Dedifferentiated amniotic fluid mesenchymal stem cell (primary cell): ENCODE measurements around the gene ADGRG2.

ENCODE experiments used
- DNase-seq: peaks from one replicate; pipeline ENCODE4 v3.0.0-alpha.2; 2016; ENCODE audit errors: extremely low spot score

ADGRG2 gene

DNA sequence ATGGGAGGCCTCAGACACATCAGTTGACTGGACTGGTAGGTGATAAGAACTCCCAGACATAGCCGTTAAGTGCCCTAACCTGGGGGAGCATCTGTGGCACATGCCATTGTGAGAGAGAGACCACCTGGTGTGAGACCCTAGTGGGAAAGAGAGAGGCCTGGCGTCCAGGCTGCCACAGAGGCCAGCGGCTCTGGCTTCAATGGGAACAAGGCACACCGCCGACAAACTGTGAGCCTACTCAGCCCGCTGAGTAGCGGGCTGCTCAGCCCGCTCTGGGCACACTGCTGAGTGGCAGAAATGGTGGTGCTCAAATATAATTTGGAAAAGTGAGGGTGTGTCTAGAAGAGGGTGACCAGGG, 172.3 kb downstream of the ADGRG2 start:
- DNase-seq, result no peak

DNA sequence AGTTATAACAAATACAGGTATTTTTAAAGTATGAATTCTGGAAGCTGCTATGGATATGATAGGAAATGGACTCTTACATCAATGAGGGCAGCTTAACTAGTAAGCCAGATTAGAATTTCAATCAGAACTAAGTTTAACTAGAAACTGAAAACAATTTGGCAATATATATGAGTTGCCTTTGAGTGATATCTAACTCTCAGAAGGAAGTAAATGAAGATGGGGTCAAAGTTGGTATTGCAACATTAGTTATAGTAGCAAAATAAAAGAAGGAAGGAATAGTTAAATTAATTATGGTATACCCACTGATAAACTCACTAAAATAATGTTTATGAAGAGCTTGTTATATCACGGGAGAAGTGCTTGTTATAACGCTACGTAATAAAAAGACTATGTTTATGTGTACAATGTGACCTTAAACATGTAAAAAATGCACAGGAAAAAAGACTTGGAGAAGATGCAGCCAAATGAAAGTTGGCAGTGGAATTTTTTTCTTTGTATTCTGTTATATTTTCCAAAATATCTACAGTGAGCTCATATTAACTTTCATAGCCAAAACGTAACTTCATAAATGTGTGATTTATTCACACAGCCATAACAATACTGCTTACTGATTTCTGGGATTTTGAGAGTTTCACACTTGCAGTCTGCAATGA, 172.9 kb downstream of the ADGRG2 start:
- no peak for DNase-seq

DNA sequence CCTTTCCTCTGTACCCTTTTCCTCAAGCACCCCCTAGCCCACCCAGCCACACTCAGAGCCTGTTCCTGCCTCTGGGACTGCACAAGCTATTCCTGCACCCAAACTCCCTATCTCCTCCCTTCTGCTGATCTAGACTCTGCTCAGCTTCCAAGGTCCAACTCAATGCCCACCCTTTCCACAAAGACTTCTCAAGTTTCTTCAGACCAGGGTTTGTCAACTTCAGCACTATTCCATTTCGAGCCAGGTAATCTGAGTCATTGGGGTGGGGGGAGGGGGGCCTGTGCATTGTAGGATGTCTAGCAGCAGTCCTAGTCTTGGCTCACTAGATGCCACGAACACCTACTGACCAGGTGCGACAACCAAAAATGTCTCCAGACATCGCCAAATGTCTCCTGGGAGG, 175.7 kb downstream of the ADGRG2 start:
- no peak for DNase-seq

DNA sequence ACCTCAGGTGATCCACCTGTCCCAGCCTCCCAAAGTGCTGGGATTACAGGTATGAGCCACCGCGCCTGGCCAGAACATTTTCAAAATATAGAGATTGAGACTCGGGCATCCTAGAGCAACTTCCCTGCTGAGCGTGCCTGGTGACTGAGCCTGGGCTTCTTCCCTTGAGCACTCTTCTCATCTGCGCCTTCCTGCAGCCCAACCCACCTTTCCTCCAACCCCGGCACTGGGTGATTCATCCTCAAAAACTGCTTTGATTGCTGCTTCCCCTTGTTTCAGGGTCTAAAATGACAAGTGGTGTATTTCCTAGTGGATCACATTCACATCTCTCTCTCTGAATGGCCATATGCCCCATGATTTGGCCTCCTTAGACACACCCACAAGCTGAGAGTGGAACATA, 176.1 kb downstream of the ADGRG2 start:
- no peak for DNase-seq

DNA sequence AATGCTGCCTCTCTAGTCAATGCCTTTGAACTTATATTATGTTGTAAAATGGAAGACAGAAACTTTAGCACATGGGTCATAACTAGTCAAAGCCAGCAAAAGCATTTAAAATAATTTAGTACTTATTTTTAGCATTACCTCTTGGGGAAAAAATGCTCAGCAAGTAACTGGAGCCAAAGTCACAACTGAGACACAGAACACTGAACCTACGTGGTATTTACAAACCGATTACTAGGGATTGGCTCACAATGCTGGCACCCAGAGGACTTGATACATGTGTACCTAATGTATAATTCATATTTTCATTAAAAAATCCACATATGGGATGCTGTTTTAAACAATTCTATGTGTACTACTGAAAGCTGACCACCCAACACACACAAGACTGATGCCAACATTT, 176.8 kb downstream of the ADGRG2 start:
- DNase-seq, result no peak

DNA sequence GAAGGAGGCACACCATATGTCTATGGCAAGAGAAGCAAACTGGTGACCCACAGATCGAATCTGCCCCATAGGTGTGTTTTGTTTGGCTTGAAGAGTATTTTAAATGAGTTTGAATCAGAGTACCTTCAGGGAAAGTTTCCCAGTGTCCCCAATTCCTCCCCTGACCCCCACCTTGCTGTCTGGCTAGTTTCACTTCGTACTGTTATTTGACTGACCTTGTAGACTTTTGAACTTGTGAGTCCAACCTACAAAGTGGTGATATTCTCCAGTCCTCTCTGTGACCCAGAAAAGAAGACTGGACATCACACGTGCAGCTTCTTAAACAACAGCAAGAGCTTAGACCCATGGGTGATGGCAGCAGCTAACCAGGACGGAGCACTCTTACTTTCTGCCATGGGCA, 177.8 kb downstream of the ADGRG2 start:
- DNase-seq, result no peak

DNA sequence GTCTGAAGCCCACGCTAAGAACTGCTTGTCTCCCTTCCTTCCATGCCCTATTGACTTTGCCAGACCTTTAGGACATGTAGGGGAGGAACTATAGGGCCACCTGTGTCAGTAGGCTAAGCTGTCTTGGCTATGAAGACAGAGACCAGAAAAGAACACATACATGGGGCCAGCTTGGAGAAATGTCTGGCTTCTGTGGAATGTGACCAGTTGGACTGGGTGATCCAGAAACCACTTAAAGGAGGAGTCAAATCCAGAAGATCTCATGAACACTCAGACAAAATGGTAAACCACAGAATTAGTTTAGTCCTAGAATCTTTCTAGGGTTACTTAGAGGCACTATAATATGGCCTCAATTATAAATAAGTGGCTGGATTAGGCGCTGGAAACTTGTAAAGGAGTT, 180.4 kb downstream of the ADGRG2 start:
- DNase-seq, result no peak
